HK-2 (cell line): ENCODE measurements around the gene ITM2C.
A peak's percentile ranks its signal among the peaks of the same experiment; 100 is the strongest.

Source experiments
- DNase-seq: peaks from one replicate; pipeline ENCODE4 v3.0.0-alpha.2; 2018; ENCODE audit not compliant: unreplicated experiment

Gene ITM2C

DNA sequence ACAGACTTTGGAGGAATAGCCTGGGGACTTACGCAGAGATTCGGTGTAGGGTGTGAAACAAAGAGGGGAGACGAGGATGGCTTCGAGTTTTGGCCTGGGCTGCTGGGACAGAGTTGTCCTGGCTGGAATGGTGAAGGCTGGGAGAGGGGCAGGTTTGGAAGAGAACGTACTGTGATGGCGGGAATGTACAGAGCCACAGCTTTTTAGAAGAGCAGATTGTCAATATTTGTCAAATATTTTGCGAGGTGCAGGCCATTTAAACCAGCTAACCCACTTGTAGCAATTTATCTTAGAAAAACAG lies 14.4 kb upstream of the ITM2C start:
- no peak for DNase-seq

DNA sequence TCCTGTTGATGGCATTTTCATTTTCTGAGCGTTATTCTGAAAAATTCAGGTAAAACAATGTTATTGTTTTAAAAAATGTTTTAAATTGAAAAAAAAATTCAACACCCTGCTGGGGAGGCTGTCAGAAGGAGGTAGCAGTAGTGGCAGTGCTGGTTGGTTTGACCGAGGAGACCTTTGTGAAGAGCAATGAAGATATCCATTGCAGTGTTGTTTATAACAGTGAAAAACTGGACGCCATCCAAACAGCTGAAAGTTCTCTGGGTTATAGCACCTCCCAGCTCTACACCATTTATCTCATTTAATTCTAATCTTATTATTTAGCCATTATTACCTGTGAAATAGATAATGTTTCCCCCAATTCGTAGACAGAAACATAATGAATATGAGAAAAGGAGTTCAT lies 12.6 kb upstream of the ITM2C start:
- DNase-seq, result no peak

DNA sequence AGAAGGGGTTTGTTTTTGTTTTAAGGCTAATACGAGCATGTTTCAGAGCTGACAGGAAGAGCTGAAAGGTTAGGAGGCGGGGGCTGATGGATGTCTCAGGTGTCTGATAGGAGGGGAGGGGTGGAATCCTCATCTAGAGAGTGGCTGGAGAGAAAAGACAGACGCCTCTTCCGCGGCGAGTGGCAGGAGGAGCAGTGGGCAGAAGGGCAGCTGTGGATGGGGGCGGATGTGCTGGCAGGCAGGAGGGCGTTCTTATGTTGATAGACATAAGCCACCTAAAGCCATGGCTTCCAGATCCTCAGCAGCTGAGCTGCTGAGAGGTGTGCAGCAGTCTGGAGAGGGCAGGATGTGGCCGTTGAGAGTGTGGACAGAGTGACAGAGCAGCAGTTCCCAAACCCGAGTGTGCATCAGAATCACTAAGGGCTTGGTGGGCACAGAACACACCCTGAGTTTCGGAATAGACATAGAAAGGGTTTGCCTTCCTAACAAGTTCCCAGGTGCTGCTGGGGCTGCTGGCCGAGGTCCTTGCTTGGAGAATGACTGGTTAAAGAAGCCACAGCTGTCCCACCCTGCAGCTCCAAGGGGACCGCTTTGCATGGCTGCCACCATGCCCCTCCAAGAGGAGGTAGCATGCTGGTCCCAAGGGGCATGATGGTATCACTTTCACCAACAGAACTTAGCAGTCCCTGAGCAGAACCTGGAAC lies 3.0 kb upstream of the ITM2C start:
- no peak for DNase-seq

DNA sequence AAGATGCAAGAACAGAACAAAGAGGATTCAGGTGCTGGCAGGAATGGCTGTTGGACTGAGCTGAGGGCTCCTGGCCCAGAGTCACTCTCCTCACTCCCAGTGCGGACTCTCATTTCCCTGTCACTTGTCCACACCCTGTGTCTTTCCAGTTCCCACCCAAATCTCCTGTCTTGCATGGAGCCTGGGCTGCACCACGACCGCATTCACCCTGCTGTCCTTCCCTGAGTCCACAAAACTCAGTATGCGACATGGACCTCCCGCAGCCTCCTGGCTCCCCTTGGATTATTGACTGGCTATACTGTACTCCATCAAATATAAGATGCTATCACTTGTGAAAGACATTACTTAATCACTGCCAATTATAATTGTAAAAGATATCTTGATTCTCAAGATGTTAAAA lies 2.5 kb upstream of the ITM2C start:
- DNase-seq, result no peak

DNA sequence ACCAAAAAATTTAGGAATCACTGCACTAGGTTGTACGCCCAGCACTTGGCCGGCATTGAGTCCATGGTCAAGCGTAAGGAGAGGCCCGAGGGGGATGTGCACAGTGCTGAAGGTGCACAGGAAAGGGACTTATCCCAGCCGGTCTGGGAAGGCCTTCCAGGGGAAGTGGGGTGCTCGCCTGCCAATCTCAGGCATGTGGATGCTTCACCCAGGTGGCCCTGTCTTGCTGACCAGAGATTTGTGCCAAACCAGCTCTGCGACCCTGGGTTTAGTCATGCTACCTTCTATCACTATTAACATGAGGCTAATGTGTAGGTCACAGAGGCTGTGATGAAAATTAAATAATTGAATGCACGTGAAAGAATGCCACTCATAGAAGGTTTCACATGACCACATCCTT lies 1.7 kb upstream of the ITM2C start:
- no peak for DNase-seq

DNA sequence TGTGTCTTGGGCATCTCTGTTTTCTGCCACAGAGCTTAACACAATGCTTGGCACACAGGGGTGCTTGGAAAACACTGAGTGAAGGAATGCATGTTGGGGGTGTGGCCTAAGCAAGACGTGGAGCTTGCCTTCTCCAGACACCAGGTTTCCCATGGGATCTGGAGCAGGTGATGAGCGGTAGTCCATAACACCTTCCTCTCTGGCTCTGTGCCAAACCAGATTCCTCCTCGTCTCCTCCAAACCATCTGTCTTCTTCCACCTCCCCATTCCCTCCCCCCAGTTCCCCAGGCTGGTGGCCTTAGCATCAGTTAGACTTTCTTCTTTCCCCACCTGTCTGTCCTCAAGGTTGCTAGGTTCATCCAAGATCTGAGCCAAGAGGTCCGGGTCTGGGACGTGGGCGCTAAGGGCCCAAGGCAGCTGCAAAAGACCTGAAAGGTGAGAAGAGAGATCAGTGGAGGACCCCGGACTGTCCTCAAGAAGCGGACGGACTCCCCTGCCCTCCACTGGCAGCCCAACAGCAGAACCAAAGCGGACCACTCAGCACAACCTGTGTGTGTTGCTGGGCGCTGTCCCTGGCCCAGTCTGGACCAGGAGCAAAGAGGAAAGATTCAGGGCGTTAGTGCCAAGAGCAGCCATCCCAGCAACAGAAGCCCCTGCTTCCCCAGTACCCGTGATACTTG lies 1.2 kb upstream of the ITM2C start:
- no peak for DNase-seq

DNA sequence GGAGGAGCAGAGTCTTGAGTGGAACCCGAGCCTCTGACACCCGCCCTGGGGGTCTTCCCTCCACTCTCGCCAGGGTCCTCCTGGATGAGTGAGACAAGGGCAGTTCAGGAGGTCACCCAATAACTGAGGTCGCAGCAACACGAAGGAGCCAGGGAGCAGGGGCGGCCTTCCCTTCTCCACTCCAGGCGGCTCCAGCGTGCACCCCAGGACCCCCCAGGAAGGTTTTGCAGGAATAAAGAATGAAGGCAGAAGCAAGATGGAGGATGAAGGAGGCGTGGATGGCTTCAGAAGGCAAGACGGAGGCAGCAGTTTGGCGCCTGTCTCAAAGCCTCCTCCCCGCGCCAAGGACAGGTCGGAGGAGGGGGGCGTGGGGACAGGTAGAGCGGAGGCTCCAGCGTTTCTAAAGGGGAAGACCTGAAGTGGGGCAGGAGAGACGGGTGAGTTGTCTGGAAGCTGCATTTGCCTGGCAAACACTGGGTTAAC lies 579 bp upstream of the ITM2C start:
- DNase-seq, result no peak

DNA sequence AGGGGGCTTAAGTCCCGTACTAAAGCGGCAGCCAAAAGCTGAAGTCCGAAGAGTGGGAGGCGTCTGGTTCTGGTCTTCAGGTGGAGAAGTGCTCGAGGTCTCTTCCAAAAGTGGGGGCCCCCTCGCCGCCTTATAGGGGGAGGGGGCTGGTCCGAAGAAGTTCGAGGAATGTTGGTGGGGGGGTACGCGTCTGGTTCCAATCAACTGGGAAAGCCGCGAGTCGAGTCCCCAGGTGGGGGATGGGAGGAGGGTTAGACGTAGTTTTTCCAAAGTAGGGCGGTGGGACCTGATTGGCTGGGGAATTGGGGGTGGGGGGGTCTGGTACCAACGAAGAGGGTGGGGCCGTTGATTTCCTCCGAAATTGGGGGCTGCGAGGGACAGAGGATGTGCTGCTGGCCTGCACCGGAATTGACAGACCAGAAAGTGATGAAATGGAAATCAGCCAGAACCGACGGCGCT lies 594 bp downstream of the ITM2C start:
- no peak for DNase-seq

DNA sequence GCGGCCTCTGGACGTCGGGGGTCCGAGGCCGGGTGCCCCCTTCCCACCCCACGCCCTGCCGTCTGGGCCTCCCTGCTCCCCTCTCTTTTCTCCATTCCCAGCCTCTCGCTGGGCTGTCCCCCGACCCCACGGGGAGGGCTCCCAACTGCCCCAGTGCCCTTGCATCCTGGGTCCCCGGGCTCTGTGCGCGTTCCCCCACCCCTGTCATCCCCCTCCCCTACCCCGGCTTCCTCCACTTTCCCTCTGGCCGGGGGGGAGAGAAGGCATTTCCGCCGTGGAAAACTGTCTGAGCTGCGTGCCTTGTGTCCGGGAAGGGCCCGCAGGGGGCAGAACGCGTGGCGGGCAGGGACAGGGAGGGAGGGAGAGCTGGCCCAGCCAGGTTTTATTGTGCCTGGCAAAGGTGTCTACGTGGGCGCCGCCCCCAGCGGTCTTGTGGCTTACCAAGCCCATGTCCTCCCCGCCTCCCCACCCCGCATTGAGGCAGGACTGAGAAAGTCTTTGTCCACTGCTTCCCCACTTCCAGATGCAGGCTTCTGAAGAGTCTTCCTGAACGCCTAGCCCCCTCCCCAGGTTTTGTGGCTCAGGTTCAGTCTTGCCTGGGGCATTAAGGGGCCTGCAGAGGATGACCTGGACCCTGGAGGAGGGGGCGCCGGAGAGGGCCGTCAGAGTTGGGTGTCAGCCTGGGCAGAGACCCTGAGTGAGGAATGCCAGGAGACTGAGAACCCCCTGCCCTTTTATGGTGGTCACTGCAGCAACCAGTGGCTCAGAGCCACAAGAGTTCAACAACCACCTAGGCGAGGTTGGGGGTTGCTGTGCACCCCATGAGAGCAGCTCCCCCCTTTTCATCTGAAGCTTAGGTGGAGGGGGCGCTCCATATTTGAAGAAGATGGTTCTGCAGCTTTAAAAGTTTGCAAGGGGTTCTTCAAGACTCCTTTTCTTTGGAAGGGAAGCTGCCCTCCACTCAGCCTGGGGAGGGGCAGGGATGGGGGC lies 1.3 kb downstream of the ITM2C start:
- peak; percentile 32 for DNase-seq

DNA sequence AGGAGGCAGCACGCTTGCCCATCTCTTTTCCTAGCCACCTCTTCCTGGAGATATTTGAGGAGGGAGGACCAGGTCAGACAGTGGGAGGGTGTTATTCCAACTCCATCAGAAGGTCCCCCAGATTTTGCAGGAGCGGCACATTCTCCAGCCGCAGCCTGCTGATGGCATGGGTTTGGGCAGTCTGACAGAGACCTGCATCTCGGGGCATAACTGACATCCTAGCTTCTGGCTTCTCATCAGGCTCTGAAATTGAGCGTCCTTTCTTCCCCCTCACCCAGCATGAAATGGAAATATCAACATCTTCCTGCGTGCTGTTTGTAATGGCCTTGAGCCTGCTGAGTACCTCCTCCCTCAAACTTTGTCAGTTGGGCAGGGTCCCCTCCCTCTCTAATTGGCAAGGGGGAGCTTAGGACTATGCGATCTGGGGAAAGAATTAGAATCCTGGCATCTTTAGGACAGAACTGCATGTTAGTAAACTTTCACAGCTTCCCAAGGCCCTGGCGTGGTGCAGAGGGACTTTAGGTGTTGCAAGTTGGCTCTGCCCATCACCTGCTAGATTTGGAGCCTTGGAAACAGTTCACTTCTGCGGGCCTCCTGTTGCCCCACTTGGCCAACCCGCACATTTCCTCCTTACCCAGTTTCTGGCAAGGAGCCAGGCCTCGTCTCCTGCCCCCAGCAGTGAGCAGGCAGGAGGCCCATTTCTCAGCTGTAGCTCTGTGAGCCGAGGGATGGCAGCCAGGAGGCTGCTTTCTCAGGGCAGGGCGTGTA lies 2.2 kb downstream of the ITM2C start:
- peak; percentile 44 for DNase-seq

DNA sequence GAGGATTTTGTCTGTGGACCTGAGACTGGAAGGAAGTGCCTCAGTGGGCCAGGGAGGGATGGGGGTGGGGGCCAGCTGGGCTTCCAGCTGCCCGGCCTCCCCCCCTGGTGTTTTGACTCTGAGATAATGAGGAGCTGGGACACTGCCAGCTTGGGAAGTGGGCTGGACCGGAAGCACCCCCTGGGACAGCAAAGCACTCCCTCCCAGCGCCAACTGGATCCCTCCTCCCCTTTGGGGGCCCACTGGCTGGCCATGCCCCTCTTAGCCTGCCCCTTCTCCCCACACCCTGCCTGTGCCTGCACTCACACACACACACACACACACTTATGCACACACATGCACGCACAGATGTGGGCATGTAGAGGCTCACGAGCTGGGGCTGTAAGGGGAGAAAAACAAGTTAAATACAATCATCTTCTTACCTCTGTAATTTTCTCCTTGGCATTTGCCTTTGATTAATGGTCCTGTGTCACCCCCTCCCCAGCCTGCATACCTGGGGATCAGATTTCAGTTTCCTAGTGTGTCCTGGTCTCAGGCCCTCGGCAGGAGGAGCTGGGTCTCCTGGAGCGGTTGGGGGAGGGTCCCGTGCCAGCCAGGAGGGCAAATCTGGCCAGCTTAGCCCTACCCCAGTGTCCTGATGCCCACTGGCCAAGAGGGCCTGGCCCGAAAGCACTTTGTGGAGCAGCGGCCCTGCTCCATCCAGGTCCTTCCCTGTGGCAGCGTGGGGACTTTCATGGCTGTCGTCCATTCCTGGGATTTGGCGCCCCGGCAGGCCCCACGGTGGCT lies 3.6 kb downstream of the ITM2C start:
- DNase-seq, result no peak

DNA sequence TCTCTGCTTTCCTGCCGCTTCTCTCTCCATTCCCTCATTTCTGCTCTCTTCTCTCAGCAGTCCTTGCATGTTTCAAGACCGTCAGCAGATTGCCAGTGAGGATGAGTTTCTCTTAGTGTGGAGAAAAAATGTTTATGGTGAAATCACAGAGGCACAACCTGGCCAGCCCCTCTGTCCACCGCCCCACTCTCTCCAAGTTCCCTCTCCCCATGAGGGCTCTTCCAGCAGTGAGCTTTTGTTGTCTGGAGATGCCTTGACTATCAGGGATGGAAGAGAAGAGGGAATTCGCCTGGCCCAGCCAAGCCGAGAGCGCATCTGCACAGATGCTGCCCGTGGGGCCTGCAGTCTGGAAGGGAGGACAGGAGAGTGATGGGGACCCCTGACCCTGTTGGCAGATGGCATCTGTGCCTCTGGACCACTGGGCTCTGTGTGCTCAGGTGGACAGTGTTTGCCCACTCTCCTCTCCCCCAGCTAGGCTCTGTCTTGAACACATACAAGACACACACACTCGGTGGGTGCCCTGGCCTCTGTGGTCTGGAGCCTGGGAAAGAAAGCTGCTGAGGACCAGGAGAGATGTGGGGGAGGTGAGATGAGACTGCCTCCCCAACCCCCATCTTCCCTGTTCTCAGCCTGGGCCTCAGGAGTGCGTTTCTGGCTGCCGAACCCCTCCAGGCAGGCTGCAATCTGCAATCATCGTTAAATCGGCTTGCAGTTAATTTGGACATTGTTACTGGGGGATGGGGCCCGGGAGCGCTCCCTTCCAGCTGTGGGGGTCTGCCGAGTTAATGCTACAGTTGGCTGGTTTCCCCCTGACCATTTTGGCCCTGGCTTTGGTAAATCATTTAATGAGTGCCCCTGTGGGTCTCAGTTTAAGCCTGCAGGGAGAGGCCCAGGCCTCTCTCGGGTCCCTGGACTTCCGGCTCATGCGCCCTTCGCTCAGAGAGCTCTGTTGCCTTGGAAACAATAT lies 4.5 kb downstream of the ITM2C start:
- no peak for DNase-seq

DNA sequence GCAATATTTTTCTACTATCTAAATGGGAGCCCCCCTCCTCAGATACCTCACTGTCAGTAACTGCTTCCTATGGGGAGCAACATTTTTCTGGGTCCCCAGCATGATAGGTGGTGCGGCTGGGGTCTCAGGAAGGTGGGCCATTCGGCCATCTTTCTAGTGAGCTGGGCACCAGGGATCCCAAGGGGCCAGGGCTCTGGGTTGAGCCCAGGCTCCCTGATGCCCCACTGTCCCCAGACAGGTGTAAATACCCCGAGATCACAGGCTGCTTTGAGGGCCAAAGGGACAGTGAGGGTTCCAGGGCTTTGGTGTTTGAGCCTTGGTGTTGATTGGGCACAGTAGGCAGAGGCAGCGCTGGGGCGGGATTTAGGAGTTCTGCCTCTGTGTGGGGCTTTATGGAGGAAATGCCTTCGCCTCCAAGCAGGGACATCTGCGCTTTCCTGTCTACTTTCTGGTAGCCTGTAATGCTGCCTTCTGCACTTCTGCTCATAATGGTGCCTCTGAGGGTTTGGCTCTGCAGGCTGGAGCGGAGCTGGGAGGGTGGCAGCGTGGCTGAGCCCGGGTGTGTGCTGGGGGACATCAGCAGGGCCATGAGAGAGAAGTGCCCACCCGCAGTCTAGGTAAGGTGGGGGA lies 5.3 kb downstream of the ITM2C start:
- no peak for DNase-seq

DNA sequence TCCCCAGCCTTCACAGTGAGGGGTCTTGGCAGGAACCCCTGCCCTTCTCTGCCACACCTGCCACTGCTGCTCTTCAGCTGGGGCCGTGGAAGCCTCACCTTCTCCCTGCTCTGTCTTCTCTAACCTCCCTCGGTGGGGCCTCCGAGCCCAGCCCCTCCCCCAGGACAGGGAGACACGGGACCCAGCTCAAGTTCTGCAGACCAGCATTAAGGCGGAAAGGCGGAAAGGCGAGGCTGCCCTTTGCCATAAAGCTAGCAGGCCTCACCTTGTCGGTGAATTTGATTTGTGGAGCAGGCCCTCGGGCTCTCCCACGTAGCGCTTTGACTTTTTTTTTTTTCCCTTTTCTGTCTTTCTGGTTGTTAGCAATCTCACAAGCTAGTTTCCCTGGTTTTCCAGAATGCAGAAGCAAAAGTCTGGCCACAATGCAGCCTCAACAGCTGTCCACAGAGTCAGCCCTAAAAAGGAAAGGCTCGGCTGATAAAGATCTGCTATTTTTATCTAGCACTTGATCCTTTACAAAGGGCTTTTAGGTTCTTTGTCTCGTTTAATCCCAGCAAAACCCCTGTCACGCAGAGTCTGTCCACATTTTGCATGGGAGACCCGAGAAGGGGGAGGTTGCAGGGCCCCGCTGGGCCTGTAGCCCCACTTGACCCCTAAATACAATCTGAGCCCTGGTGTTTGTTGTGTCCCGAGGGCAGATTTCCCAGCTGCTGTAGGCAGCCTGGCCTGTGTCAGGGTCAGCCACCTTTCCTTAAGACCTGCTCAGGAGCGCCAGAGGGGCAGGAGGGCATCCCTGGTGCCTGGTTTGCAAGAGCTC lies 6.0 kb downstream of the ITM2C start:
- no peak for DNase-seq

DNA sequence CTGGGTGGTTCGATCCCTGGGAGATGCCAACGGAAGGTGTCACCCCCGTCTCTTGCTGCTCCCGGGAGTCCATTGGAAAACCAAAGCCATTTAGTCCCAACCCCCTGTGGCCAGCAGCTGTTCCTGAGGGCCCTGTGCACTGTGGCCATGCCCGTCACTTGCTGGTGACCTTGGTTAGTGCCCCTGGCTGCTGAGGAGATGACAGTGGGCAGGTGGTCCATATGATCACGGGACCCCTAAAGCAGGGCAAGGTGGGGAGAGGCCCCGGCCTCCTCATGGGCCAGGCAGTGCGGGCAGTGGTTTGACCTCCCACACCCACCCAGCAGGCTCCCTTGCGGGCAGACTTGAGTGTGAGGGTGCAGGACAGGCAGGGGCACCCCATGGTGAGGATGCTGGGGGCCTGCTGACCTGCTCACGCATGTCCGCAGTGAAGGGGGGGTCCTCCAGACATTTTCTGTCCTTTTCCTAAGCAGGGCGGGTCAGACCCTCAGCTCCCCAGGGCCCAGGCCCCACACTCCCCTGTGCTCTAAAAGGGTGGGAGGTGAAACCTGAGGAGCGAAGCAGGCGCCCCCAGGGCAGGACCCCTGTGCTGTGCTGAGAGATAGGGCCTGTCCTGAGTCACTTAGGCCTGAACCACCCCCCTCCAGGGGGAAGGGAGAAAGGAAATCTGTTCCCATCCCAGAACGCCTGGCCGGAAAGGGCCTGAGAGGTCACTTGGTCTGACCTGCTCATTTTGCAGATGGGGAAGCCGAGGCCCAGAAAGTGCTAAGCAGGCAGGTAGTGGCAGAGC lies 6.8 kb downstream of the ITM2C start:
- DNase-seq, result no peak

DNA sequence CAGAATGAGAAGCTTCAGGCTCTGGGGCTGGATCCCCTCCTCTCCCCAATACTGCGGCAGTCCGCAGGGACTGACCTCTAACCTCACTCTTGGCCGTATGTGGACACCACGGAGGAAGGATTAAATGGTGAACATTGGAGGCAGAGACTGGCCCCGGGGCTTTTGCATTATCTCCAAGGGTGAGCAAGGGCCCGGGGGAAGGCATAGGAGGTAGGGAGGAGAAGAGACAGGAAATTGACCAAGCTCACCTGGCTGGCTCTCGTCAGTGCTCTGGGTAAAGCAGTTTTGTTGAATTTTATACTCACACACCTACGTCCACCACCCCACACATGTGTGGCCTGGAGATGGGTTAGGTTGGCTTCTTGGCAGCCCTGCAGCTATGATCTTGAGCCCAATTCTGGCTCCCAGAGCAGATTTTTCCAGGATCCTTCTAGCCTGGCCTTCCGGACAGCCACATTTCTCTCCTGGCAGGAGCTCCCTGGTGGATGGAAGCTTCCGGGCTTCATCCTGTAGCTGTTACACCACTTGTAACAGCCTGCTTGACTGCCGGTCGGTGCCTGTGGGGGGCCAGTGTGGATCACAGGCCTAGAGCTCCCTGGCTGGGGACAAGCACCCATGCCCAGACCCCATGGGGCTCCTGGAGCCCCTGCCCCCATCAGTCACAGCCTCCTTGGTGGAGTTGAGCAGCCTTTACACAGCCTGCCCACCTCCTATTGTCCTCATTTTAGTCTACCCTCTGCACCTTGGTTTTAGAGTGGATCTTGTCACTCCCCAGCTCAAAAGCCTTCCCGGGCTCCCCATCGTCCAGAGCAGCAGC lies 7.6 kb downstream of the ITM2C start:
- DNase-seq, result no peak
